HG03139 (cell line): ENCODE data around the gene TAS1R3.

Experiments used
- ATAC-seq: cut with Tn5 transposase; IDR thresholded peaks from one replicate; pipeline ENCODE4 v1.9.1; 2021; ENCODE audit not compliant: unreplicated experiment

TAS1R3 gene

DNA sequence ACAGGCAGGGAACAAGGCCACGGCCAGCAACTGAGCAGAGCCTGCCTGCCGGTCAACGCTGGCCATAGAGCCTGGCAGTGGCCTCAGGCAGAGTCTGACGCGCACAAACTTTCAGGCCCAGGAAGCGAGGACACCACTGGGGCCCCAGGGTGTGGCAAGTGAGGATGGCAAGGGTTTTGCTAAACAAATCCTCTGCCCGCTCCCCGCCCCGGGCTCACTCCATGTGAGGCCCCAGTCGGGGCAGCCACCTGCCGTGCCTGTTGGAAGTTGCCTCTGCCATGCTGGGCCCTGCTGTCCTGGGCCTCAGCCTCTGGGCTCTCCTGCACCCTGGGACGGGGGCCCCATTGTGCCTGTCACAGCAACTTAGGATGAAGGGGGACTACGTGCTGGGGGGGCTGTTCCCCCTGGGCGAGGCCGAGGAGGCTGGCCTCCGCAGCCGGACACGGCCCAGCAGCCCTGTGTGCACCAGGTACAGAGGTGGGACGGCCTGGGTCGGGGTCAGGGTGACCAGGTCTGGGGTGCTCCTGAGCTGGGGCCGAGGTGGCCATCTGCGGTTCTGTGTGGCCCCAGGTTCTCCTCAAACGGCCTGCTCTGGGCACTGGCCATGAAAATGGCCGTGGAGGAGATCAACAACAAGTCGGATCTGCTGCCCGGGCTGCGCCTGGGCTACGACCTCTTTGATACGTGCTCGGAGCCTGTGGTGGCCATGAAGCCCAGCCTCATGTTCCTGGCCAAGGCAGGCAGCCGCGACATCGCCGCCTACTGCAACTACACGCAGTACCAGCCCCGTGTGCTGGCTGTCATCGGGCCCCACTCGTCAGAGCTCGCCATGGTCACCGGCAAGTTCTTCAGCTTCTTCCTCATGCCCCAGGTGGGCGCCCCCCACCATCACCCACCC lies at the start of gene TAS1R3:
Gene TAS1R3, plus strand, starts transcription at position 213 of the 898 bp plus-strand sequence. Its CDS starts 66 bp downstream, at position 279.
- ATAC-seq, result no peak

DNA sequence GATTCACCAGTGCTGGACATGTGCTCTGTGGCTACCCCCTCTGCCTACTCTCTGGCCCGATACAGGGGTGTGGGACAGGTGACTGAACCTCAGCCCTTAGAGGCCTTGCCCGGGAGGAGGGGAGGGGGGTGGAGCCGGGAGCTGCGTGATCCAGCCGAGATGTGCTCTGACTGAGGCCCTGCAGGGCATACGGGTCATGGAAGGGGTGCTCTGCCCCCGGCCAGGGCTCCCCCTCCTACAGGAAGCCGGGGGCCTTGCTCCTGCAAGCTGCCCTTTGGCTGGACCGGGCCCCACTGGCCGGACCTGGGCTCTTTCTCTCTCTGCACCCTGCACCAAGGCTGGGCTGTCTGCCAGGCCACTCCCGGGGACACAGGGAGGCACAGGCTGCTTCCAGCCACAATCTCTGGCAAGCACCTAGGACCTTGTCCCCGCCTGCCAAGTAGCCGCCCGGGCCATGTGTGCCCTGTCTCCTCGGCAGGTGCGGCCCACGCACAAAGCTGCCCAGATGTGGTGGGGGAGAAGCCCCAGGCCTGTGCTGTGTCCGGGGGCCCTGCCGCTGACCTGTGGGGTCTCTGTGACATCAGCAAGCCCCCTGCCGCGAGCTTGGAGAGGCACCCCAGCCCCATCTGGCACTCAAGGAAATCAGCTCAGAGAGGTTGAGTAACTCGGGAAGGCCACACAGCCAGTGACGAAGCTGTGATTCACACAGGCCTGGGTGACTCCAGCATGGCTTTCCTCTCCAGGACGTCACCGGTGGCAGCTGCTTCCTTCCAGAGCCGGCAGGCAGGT lies 49.4 kb upstream of the TAS1R3 start:
- ATAC-seq, result no peak

DNA sequence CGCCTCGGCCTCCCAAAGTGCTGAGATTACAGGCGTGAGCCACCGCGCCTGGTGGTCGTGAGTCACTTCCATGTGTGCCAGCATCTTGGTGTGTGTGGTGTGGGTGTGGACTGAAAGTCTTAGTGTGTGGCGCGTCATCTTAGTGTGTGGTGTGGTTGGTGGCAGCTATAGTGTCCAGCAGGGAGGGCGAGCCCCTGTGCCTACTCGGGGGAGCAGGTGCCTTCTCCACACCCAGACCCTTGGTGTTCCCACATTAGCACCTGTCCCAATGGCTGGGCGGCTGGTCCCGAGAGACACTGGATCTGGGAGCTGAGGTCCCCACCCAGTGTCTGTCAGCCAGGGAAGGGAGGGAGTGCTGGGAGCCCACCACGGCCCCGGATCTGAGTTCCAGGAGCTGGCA lies 48.1 kb upstream of the TAS1R3 start:
- ATAC-seq, result no peak

DNA sequence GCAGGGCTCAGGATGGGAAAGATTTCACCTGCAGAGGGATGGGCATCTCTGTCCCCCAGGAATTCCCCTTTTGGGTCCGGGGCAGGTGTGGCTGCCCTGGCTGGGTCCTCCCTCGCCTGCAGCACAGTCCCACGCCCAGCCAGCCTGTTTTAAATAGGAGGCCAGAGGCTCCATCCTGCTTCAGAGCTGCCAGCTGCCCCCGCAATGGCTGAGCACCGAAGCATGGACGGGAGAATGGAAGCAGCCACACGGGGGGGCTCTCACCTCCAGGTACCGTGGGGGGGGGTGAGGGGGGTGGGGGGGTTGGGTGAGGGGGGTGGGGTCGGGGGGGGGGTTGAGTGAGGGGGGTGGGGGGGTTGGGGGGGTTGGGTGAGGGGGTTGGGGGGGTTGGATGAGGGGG lies 47.3 kb upstream of the TAS1R3 start:
- ATAC-seq, result no peak

DNA sequence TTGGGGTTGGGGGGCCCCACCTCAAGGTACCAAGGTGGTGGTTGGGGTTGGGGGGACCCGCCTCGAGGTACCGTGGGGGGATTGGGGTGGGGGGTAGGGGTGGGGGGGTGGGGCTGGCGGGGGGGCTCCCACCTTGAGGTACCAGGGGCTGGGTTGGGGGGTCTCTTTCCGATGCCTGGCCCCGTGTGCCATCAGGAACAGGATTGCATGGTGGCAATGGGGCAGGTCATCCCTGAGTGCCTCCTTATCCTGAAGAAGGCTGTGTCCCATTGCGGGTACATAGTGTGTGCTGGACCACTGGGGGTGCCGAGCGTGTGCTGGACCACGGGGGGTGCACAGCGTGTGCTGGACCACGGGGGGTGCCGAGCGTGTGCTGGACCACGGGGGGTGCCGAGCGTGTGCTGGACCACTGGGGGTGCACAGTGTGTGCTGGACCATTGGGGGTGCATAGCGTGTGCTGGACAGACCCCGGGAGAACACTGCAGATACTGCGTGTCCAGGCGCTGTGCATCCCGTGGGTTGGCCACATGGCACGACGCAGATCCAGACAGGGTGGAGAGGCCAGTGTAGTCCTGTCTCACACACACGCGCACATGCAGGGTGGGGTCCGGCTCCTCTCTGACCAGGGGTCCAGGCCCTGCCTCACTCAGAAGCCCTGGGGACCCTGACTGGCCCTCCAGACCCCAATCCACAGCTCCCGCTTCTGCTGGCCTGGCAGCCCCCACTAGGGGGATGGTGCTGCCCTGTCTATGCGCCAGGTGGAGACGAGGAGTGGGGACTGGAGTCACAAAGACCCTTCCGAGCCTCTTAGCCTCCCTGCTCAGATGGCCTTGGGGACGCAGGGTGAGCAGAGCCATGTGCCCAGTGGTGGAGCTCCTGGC lies 46.6 kb upstream of the TAS1R3 start:
- no peak for ATAC-seq

DNA sequence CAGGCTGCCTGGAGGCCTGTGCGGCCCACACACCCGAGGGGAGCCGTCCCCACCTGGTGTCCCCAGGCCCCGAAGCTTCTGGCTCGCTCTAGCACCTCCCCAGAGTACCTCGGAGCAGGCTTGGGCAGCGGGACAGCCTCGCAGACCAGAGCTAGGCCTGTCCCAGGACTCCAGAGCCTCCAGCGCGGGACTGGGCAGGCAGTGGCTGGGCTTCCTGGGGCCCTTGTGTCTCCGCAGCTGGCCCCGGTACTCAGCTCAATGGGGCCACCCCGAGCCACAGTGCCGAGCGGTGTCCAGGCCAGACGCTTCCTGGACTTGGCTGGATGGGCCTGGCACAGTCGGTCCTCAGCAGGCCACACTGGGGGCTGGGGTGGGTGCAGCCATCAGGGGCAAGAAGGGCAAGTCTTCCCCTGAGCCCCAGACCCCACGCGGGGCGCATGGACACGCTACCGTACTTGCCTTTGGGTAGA lies 45.9 kb upstream of the TAS1R3 start:
- no peak for ATAC-seq

DNA sequence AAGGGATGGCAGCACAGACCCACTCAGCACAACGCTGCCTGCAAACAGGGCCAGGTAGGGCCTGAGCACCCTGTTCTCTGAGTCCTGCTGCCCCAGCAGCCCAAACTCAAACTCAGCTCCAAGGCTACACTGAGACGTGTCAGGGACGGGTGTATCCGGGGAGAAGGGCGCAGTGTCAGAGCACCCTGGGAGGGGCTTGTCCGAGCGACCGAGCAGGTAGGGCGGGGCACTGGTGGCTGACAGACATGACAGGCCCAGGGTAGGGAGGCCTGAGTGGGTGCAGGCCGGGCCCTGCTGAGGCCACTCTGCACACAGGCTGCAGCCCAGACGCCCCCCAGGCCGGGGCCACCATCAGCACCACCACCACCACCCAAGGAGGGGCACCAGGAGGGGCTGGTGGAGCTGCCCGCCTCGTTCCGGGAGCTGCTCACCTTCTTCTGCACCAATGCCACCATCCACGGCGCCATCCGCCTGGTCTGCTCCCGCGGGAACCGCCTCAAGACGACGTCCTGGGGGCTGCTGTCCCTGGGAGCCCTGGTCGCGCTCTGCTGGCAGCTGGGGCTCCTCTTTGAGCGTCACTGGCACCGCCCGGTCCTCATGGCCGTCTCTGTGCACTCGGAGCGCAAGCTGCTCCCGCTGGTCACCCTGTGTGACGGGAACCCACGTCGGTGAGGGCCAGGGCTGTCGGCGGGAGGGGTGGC lies 45.3 kb upstream of the TAS1R3 start:
- ATAC-seq, result no peak

DNA sequence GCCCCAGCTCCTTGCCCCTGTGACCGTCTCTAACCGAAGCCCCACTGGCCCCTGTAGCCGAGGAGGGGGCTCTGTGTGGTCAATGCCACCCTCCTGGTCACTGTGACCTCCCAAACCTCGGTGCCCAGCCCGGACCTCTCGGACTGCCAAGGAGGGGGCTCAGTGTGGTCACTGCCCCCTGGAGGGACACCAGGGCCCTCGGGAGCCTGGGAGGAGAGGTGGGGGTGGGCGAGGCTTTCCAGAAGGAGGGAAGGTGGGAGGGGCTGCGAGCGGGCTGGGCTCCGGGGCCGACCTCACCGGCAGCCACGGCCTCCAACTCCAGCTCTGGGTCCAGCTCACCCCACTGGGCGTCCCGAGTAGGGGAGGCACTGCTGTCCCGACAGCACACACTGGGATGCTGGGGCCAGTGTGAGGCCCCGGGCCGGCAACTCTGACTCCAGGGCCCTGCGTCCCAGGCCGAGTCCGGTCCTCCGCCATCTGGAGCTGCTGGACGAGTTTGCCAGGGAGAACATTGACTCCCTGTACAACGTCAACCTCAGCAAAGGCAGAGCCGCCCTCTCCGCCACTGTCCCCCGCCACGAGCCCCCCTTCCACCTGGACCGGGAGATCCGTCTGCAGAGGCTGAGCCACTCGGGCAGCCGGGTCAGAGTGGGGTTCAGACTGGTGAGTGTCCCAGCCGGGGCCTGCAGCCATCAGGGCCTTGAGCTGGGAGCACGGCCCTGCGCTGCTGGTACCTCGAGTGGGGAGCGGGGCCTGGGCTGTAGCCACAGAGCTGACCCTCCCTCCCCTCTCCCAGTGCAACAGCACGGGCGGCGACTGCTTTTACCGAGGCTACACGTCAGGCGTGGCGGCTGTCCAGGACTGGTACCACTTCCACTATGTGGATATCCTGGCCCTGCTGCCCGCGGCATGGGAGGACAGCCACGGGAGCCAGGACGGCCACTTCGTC lies 44.5 kb upstream of the TAS1R3 start:
- ATAC-seq, result no peak

DNA sequence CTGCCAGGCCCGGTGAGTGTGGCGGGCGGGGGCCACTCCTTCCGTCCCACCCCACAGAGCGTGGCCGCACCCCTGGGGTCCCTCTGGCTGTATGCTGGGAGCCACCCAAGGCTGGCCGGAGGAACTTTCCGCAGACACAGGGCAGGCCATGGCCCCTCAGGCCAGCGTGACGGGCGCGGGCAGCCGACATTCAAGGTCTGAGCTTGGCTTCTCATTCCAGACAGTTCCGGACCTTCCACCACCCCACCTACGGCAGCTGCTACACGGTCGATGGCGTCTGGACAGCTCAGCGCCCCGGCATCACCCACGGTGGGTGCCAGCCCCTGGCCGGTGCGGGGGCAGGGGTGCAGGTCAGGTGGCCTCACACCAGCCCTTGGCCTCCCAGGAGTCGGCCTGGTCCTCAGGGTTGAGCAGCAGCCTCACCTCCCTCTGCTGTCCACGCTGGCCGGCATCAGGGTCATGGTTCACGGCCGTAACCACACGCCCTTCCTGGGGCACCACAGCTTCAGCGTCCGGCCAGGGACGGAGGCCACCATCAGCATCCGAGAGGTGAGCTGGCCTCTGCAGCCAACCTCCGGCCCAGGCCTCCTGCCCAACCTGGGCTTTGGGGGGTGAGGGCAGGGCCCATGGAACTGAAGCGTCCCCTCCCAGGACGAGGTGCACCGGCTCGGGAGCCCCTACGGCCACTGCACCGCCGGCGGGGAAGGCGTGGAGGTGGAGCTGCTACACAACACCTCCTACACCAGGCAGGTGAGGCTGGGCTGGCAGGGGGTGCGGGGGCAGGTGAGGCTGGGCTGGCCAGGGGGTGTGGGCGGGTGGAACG lies 43.6 kb upstream of the TAS1R3 start:
- ATAC-seq, result no peak

DNA sequence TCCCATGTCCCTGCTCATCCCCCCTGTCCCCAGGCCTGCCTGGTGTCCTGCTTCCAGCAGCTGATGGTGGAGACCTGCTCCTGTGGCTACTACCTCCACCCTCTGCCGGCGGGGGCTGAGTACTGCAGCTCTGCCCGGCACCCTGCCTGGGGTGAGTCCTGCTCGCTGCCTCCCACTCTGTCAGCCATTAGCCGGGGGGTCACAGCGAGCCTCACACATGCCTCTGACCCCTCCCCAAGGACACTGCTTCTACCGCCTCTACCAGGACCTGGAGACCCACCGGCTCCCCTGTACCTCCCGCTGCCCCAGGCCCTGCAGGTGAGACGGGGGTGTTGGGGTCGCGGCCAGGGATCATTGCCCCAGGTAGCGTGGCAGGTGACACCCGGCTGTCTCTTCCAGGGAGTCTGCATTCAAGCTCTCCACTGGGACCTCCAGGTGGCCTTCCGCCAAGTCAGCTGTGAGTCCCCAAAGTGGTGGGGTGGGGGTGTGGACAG lies 40.8 kb upstream of the TAS1R3 start:
- ATAC-seq, result no peak

DNA sequence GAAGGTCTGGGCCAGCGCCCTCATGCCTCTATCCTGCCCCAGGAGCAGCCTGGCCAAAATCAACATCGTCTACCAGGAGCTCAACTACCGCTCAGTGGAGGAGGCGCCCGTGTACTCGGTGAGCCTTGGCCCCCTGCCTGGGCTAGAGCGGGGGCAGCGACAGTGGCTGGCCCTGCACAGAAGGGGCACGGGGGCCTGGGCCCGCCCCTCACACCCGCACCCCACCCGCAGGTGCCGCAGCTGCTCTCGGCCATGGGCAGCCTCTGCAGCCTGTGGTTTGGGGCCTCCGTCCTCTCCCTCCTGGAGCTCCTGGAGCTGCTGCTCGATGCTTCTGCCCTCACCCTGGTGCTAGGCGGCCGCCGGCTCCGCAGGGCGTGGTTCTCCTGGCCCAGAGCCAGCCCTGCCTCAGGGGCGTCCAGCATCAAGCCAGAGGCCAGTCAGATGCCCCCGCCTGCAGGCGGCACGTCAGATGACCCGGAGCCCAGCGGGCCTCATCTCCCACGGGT lies 40.0 kb upstream of the TAS1R3 start:
- ATAC-seq, result no peak

DNA sequence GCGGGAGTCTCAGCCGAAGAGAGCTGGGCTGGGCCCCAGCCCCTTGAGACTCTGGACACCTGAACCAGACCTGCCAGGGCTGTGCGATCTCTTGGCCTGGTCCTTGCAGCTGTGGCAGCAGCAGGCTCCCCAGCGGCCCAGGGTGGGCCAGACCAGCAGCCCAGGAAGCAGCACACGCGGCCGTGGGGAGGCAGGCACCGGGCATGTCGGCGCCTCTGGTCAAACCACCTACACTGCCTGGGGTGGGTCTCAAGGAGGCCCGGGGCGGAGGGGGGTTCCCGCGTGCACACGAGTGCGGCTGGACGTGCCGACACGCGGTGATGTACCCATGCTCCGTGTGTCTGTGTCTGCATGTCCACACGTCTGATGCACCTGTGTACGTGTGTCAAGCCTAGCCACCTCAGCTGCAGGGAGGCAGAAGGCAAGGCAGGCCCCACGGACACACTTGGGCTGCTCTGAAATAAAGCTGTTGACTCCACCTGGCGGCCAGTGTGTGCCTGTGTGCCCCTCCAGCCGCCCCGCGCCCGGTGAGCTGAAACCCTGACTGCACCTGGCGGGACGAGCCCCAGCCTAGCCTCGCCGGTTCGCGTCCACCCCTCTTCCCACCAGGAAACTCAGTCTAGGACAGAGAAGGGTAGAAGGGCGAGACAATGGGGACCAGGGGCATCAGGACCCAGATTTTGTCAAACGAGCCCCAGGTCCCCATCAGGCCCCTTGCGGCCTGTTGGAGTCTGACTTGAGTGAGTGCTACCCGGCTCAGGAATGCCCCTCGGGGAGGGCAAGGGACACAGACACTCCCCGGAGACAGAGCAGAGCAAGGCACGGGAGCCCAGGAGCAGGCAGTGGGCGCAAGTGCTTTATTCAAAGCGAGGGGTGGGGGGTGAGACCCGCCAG lies 39.3 kb upstream of the TAS1R3 start:
- no peak for ATAC-seq

DNA sequence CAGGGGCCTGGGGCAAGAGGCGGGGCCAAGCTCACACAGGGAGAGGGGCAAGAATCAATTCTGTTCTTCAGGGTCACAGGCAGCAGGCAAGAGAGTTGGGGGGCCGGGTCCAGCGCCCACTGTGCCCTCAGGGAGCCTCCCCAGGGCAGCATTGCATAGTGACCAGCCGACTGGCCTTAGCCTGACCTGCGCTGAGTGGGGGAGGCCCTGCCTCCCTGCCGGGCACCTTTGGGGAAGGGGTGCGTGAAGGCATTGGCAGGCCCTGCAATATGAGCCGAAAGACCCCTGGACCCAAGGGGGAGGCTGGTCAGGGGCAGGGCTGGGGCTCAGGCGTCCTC lies 38.7 kb upstream of the TAS1R3 start:
- ATAC-seq, result no peak

DNA sequence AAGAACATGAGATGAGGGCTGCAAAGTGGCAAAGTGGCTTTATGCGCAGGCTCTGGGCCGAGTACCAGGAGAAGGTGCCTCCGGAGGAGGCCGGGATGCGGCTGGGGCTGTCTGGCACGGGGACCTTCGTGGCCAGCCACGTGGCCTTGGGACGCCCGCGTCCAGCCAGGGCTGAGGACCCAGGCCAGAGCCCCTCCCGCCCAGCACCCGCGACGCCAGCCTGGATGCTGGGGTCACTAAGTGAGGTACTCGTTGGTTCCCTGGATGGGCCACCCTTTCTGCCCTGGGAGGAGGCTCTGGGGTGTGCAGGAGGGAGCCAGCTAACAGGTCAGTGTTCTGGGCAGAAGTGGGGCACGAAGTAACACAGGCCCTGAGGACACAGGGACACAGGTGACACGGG lies 38.2 kb upstream of the TAS1R3 start:
- ATAC-seq, result no peak

DNA sequence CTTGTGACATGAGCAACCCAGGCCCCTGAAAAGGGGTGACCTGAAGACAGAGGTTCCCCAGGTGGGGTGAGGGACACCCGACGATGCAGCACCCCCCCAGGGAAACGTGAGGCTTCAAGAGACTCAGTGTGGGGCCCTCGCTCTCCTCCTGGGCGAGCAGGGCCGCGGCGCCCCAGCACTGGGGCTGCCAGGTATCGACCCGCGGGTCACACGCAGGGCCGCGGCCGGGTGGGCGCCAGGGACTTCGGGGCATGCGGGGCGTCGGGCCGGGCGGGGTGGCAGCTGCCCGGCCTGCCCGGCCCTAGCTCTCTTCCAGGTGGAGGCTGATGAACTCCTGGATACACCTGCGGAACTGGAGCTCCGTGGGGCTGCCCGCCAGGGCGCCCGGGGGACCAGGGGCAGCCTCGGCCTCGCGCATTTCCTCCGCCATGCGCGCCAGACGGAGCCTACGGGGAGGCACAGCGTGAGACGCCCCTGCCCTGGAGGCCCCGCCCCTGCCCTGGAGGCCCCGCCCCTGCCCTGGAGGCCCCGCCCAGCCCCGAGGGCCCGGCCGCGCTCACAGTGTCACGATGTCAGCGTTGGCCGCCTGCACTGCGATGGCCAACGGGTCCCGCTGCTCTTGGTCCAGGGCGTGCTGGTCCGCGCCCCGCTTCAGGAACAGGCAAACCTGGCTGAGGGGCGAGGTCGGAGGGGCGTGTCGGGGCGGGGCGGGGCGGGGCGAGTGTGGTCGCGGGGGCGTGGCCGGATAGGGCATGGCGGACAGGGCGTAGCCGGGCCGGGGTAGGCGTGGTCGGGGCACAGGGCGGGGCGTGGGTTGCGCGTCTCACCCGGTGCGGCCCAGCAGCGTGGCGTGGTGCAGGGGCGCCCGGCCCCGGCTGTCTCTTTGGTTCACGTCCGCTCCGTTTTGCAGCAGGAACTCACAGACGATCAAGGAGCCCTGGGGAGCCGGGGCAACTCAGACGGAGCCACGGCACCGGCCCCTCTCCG lies 37.5 kb upstream of the TAS1R3 start:
- ATAC-seq, result no peak
